Measurements from ENCODE around the gene SORCS2. TPM values are rescaled to one million over a fixed set of nuclear protein-coding genes. Genes with fewer than 3 reads are reported as not detected.

The SORCS2 gene
- total and polyA plus RNA-seq, 2 of the 8 experiments (the other 6 are each of a cell fraction or from before 2014, with no cell fraction given) = 0.36 to 1.8 TPM

GRCh38 chr4:7165874-7166201 lies 26.5 kb upstream of the SORCS2 start:
- DNase-seq (ENCODE audit: low read depth in 1 of 2, low spot score in 2 of 2) = no peak
- Histone ChIP-seq H3K23me2 (ENCODE audit: low read depth, low read length) (no peaks in the 10 kb centered on the region), H2BK20ac (ENCODE audit: low read length) (no peak overlapping the region), H3K9me3 (ENCODE audit: insufficient read depth in 2 of 2, low read depth in 1 of 2, low read length in 1 of 2) (no peaks in the 10 kb centered on the region), H3K9ac (replicated peaks in 1 of 4; ENCODE audit: extremely low read depth in 1 of 4, low read depth in 3 of 4, low read length in 3 of 4) (no peak overlapping the region), H4K5ac (ENCODE audit: insufficient read length, low read depth, low read length) (no peak overlapping the region), H3K27ac (ENCODE audit: low read depth, low read length) (no peak overlapping the region), H3K79me2 (ENCODE audit: control insufficient read depth in 1 of 2, insufficient read depth in 2 of 2, low read length in 2 of 2) (no peaks in the 10 kb centered on the region), H2AFZ (ENCODE audit: low read length) (no peak overlapping the region), H2BK12ac (ENCODE audit: low read depth, low read length) (no peak overlapping the region), H3K18ac (ENCODE audit: extremely low read depth, low read length) (no peak overlapping the region), H3K27me3 (replicated peaks in 1 of 4; ENCODE audit: control insufficient read depth in 3 of 4, extremely low read depth in 1 of 4, insufficient read depth in 3 of 4, low read length in 3 of 4) (no peaks in the 10 kb centered on the region; a peak in 1 of 7 replicates), H3K56ac (replicated peaks; ENCODE audit: insufficient read length, low read depth, low read length) (no peak overlapping the region), H2AK5ac (ENCODE audit: low read depth, low read length) (no peak overlapping the region), H2BK15ac (ENCODE audit: low read length) (no peak overlapping the region), H4K8ac (ENCODE audit: extremely low read depth, insufficient read depth, low read length) (no peak overlapping the region), H3K4ac (replicated peaks; ENCODE audit: insufficient read length, low read depth, low read length) (no peak overlapping the region), H2BK5ac (ENCODE audit: low read depth, low read length) (no peak overlapping the region), H3K23ac (ENCODE audit: insufficient read length) (no peak overlapping the region), H4K20me1 (replicated peaks in 1 of 2; ENCODE audit: control insufficient read depth in 1 of 2, insufficient read depth in 2 of 2, low read length in 2 of 2) (no peaks in the 10 kb centered on the region), H2BK120ac (replicated peaks; ENCODE audit: low read depth, low read length) (no peak overlapping the region), H3K36me3 (ENCODE audit: control insufficient read depth in 2 of 4, insufficient read depth in 4 of 4, low read length in 3 of 4) (no peaks in the 10 kb centered on the region), H3K79me1 (ENCODE audit: low read depth, low read length) (no peaks in the 10 kb centered on the region), H3K4me2 (ENCODE audit: insufficient read depth in 1 of 2, low read depth in 2 of 2, low read length in 2 of 2) (no peak overlapping the region), H4K91ac (replicated peaks; ENCODE audit: insufficient read length, low read length) (no peak overlapping the region), H3K4me3 (ENCODE audit: extremely low read depth in 1 of 4, insufficient read depth in 2 of 4, low read depth in 3 of 4, low read length in 4 of 4) (no peak overlapping the region), H3K4me1 (replicated peaks in 1 of 4; ENCODE audit: control insufficient read depth in 3 of 4, insufficient read depth in 4 of 4, low read length in 3 of 4) (no peaks in the 10 kb centered on the region), H3K14ac (ENCODE audit: insufficient read length) (no peak overlapping the region)
- ChIA-PET CTCF (ENCODE audit: partially characterized antibody) (interaction anchor here (0.9 to 1.8 kb wide), 4 partner anchors 9 to 64 kb away, joined by 3 to 8 read pairs (median 4); no protein-coding TSS in a partner anchor), POLR2A (ENCODE audit: partially characterized antibody) (no interaction called here)
- FAIRE-seq = no peak
- 88% methylated on average over 7 of the region's 9 CpGs; no CpG with 5 or more reads in 1 of the 2 experiments for WGBS, 2 experiments (ENCODE audit: extremely low coverage in 1 of 2, insufficient coverage in 1 of 2, insufficient read length in 1 of 2, insufficient replicate concordance in 2 of 2, low coverage in 1 of 2, low lambda C conversion rate in 2 of 2, missing lambda C conversion rate in 1 of 2)
- TF ChIP-seq EP300 (IDR thresholded peaks at IDR 0.05; ENCODE audit: borderline replicate concordance in 1 of 2, low read depth in 2 of 2, low read length in 2 of 2) = no peak
